ENCODE data around the gene IFNGR1.

DNA sequence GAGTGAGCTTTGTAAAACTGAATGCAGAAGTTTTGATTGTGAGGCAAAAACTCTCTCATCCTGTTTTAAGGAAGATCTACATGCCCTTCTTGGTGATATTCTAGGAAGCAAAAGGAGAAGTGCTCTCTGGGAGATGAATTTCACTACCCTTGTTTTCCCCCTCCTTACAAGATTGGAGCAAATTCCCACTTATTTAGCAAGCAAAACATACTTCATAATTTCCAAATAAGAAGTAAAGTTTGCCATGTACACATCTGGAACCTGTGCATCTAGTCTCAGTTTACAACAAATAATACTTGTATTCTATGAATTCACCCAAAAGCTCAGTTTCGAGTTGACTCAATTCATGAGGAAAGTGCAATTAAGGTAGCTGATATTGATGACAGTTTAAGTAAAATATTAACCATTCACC lies 27.6 kb upstream of the IFNGR1 start:
- TF ChIP-seq, protein P1, sequence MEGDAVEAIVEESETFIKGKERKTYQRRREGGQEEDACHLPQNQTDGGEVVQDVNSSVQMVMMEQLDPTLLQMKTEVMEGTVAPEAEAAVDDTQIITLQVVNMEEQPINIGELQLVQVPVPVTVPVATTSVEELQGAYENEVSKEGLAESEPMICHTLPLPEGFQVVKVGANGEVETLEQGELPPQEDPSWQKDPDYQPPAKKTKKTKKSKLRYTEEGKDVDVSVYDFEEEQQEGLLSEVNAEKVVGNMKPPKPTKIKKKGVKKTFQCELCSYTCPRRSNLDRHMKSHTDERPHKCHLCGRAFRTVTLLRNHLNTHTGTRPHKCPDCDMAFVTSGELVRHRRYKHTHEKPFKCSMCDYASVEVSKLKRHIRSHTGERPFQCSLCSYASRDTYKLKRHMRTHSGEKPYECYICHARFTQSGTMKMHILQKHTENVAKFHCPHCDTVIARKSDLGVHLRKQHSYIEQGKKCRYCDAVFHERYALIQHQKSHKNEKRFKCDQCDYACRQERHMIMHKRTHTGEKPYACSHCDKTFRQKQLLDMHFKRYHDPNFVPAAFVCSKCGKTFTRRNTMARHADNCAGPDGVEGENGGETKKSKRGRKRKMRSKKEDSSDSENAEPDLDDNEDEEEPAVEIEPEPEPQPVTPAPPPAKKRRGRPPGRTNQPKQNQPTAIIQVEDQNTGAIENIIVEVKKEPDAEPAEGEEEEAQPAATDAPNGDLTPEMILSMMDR (IDR thresholded peaks at IDR 0.05): no peak
- TF ChIP-seq POLR2A (IDR thresholded peaks at IDR 0.05): no peak

All from uterus (tissue), 2 donors.